ENCODE data around the gene HNRNPAB. TPM values are rescaled to one million over a fixed set of nuclear protein-coding genes. Genes with fewer than 3 reads are reported as not detected.
"Not testable (repeated sequence)": the region's sequence is repeated elsewhere in the genome, so short reads cannot be mapped to it uniquely, and the experiment has no call there.

Gene HNRNPAB
- total RNA-seq, 2 experiments from 2014 or later = 258 to 336 TPM

DNA sequence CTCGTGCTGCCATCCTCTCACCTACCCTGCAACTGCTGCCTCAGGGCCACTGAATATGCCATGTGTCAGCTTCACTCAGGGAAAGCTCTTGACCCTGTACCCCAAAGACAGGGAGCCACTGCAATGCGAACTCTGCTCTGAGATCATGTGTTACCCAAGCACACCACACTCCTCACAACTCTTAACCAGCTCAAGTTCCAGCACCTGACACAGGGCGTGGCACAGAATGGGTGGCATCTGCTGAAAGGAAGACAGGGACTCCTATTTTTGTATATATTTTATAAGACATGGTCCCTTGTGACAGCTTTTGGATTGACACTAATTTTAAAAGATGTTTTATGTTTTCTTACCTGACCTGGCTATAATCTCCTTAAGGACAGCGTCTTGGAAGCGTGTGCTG is 17.5 kb downstream of the HNRNPAB start:
- no peak for ATAC-seq

DNA sequence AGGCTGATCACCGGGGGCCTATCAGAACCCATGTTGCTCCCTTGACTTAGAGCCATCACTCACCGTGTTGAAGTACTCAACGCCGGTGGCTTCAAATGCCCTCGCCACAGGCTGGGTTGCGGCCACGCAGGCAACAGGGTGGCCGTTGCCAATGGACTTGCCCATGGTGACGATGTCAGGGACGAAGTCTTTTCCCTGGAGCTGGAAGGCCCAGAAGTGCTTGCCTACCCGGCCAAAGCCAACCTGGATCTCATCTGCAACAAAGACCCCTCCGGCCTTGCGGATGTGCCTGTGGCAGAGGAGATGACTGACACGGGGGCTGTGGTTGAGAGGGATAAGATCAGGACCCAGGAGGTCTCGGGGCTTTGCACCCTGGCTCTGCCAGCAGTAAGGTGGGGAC is 18.0 kb downstream of the HNRNPAB start:
- no peak for ATAC-seq
- no peak for DNase-seq
- Mint-ChIP-seq H3K36me3 (ENCODE audit: low read depth) (peaks cover 52% of the 10 kb centered on the region), H3K4me3 (no peak overlapping the region), H3K27ac (no peak overlapping the region), H3K4me1 (peaks cover 17% of the 10 kb centered on the region), H3K27me3 (no peaks in the 10 kb centered on the region), H3K9me3 (ENCODE audit: low read depth) (no peaks in the 10 kb centered on the region)
- intact Hi-C loops (cut with DNase I, micrococcal nuclease) = no loop called here
- POLR2A ChIA-PET = interaction anchor here (1.0 kb wide), 1 partner anchor 13 kb away, joined by 4 read pairs; no protein-coding TSS in a partner anchor
- CTCF ChIA-PET = no interaction called here

More for the DNA sequence above, 17.5 kb downstream of the HNRNPAB start:
- CTCF ChIA-PET = no interaction called here
- intact Hi-C loops (cut with DNase I, micrococcal nuclease) = no loop called here
- DNase-seq = no peak
- Mint-ChIP-seq H3K27me3 (no peaks in the 10 kb centered on the region), H3K27ac (peak overlapping the region; percentile 71), H3K9me3 (ENCODE audit: low read depth) (no peaks in the 10 kb centered on the region), H3K4me3 (no peak overlapping the region), H3K4me1 (peaks cover 16% of the 10 kb centered on the region), H3K36me3 (ENCODE audit: low read depth) (peaks cover 48% of the 10 kb centered on the region)
- POLR2A ChIA-PET = interaction anchor here (1.0 kb wide), 1 partner anchor 13 kb away, joined by 4 read pairs; no protein-coding TSS in a partner anchor

DNA sequence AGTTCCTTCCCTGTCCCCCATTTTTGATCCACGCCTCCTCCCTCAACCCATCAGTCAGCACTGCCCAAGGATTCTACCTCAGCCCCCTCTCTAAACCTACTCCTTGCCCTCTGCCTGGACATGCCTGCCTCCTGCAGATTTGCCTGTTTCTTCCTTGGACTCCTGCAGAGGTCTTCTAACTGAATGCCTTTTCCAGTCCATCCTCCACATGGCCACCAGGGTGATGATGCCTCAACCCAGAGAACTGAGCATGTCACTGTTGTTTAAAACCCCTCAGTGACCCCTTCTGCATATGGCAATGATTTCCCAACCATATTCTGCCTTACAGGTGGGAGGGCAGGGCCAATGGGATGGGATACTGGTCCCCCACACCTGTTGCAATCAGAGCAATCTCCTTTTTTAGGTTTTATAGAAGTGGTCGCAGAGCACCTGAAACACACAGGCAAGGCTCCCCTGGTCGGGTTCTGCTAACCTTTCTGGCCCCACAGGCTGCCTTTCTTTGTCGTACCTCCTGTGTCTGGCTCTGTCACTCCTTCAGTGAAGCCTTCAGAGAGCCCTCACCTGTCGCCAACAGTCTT is 19.0 kb downstream of the HNRNPAB start:
- H3K27me3 Mint-ChIP-seq = no peaks in the 10 kb centered on the region
- ChIA-PET POLR2A (no interaction called here), CTCF (no interaction called here)
- no peak for ATAC-seq
- no peak overlapping the region for H3K4me3 Mint-ChIP-seq
- intact Hi-C loops (cut with DNase I, micrococcal nuclease) = no loop called here
- peaks cover 59% of the 10 kb centered on the region for H3K36me3 Mint-ChIP-seq (ENCODE audit: low read depth)
- no peak for DNase-seq
- H3K27ac Mint-ChIP-seq = no peak overlapping the region
- H3K9me3 Mint-ChIP-seq (ENCODE audit: low read depth) = no peaks in the 10 kb centered on the region
- H3K4me1 Mint-ChIP-seq = peaks cover 26% of the 10 kb centered on the region

DNA sequence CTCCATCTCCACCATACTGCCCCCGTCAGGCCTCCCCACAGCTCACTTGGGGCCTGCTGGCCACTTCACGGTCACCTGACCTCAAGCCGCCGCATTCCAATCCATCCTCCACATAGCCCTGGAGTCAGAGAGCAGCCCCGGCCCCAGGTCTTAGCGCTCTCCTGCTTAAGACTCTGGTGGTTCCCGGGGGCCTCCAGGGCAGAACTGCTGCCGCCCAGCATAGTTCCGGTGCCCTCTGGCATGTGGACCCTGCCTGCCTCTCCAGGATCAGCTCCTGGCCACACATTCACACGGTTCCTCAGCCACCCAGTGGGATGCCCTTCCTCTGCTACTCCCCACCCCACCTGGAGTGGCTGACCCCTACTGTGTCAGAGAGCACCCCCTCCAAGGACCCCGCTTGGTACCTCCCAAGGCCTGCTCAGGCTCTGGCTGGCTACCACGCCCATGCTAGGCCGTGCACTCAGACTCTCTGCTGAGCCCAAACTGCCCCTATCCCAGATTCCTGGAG is 19.5 kb downstream of the HNRNPAB start:
- Mint-ChIP-seq H3K4me3 (no peak overlapping the region), H3K36me3 (ENCODE audit: low read depth) (peaks cover 59% of the 10 kb centered on the region), H3K27ac (peak overlapping the region; percentile 35), H3K9me3 (ENCODE audit: low read depth) (no peaks in the 10 kb centered on the region), H3K4me1 (peaks cover 31% of the 10 kb centered on the region), H3K27me3 (no peaks in the 10 kb centered on the region)
- intact Hi-C loops (cut with DNase I, micrococcal nuclease) = no loop called here
- CTCF ChIA-PET = interaction anchor here (1.1 kb wide), 1 partner anchor 15 kb away, joined by 3 read pairs; no protein-coding TSS in a partner anchor
- POLR2A ChIA-PET = no interaction called here
- no peak for ATAC-seq
- DNase-seq = no peak

DNA sequence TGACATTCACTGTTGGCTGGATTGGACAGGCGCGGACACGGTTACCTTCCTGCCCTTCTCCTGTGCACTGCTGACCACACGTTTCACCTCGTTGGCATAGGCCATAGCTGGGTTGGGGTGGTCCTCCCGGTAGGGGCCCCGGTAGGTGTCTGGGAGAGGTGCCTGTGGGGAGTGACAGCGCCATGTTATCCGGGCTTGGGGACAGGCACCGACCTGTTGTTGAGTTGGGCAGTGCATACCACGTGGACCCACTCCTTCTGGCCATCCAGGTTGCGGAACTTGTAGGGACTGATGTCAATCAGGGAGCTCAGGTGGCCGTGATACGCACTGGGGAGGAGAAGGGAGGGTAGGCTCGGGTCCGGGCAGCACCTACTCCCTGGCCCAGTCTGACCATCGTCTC is 20.1 kb downstream of the HNRNPAB start:
- Mint-ChIP-seq H3K4me3 (no peak overlapping the region), H3K27ac (no peak overlapping the region), H3K4me1 (peaks cover 36% of the 10 kb centered on the region), H3K27me3 (no peaks in the 10 kb centered on the region), H3K9me3 (ENCODE audit: low read depth) (no peaks in the 10 kb centered on the region), H3K36me3 (ENCODE audit: low read depth) (peaks cover 59% of the 10 kb centered on the region)
- no peak for DNase-seq
- intact Hi-C loops (cut with DNase I, micrococcal nuclease) = no loop called here
- ChIA-PET CTCF (interaction anchor here (1.1 kb wide), 1 partner anchor 14 kb away, joined by 3 read pairs; no protein-coding TSS in a partner anchor), POLR2A (no interaction called here)
- ATAC-seq = no peak

DNA sequence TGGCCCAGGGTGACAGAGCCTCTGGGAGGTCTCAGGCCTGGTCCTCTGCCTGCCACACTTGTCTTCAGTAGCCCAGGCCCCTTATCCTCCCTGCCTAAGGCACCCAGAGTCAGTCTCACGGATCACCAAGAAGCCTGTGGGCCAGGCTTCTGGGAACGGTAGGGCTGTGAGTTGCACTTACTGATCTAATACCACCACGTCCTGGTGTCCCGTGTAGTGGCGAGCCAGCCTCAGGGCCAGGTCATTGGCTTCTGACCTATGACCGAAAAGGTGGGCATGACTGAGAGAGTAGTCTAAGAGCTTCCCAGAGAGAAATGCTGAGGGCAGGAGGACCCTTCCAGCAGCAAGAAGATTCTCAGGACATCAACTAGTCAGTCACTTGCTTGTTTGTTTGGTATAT is 20.8 kb downstream of the HNRNPAB start:
- H3K4me1 Mint-ChIP-seq = peaks cover 44% of the 10 kb centered on the region

DNA sequence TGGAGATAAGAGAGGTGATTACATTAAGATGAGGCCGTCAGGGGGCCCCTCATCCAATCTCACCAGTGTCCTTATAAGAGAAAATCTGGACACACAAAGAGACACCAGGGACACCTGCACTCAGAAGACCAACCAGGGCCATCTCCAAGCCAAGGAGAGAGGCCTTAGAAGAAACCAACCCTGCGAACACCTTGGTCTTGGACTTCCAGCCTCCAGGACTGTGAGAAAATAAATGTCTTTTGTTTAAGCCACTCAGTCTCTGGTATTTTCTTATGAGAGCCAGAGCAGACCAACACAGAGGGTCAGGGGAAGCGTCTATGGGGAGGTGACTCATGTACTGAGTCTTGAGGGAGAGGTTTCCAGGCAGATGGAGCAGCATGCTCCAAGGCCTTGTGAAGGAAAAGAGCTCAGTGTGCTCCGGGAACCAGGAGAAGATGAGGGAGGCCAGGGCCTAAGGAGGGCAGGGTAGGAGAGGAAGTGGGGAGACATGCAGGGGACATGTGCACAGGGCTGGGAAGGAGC is 22.9 kb downstream of the HNRNPAB start:
- no peaks in the 10 kb centered on the region for H3K27me3 Mint-ChIP-seq
- CTCF ChIA-PET = interaction anchor here (0.6 kb wide), 1 partner anchor 677 kb away, joined by 3 read pairs; no protein-coding TSS in a partner anchor
- no peak overlapping the region for H3K4me3 Mint-ChIP-seq
- POLR2A ChIA-PET = no interaction called here
- H3K36me3 Mint-ChIP-seq (ENCODE audit: low read depth) = peaks cover 65% of the 10 kb centered on the region
- peaks cover 46% of the 10 kb centered on the region for H3K4me1 Mint-ChIP-seq
- peak overlapping the region; percentile 52 for H3K27ac Mint-ChIP-seq
- DNase-seq (no peak), ATAC-seq (no peak)
- no peaks in the 10 kb centered on the region for H3K9me3 Mint-ChIP-seq (ENCODE audit: low read depth)
- intact Hi-C loops (cut with DNase I, micrococcal nuclease) = no loop called here

More for the DNA sequence above, 20.8 kb downstream of the HNRNPAB start:
- H3K27ac Mint-ChIP-seq = no peak overlapping the region
- peaks cover 60% of the 10 kb centered on the region for H3K36me3 Mint-ChIP-seq (ENCODE audit: low read depth)
- no peaks in the 10 kb centered on the region for H3K27me3 Mint-ChIP-seq
- H3K4me3 Mint-ChIP-seq = no peak overlapping the region
- no peak for DNase-seq
- ATAC-seq = no peak
- intact Hi-C loops (cut with DNase I, micrococcal nuclease) = no loop called here
- POLR2A ChIA-PET = no interaction called here
- no peaks in the 10 kb centered on the region for H3K9me3 Mint-ChIP-seq (ENCODE audit: low read depth)
- CTCF ChIA-PET = interaction anchor here (0.9 kb wide), 1 partner anchor 23 kb away, joined by 3 read pairs; no protein-coding TSS in a partner anchor

DNA sequence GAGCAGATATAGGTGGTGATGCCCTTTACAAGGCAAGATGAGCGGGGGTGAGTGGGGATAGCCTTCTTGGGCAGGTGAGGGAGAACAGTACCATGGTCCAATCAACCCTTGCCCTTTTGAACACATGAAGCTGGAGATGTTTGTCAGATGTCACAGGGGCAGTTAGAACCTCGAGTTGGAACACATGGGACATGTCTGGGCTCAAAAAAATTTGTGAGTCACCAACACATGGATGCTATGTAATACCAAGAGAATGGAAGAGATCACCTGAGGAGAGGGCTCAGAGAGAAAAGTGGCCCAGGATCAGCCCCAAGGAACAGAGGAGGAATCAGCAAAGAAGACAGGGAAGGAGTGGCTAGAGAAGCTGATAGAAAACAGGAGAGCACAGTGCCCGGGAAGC is 23.6 kb downstream of the HNRNPAB start:
- Mint-ChIP-seq H3K36me3 (ENCODE audit: low read depth) (peaks cover 61% of the 10 kb centered on the region), H3K27ac (peak overlapping the region; percentile 52), H3K4me1 (peaks cover 47% of the 10 kb centered on the region), H3K9me3 (ENCODE audit: low read depth) (no peaks in the 10 kb centered on the region), H3K27me3 (no peaks in the 10 kb centered on the region), H3K4me3 (no peak overlapping the region)
- CTCF ChIA-PET = no interaction called here
- POLR2A ChIA-PET = no interaction called here
- intact Hi-C loops (cut with DNase I, micrococcal nuclease) = no loop called here
- DNase-seq (no peak), ATAC-seq (no peak)

DNA sequence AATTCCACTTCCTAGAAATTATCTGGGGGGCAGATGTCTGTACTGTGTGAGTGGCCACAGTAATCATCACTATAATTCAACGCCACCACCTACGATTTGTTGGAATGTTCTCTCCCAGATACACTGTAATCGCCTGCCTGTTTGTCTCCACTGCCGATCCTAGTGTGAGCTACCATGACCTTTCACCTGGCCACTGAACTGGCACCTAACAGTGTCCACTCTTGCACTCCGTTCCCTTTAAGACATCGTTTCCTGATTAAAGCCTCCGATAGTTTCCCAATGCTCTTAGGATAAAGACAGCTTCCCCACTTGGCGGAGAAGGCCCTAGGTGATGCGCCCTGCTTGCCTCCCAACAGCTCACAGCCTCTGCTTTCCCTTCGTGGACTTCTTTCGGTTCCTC is 24.3 kb downstream of the HNRNPAB start:
- Mint-ChIP-seq H3K4me1 (peaks cover 49% of the 10 kb centered on the region), H3K9me3 (ENCODE audit: low read depth) (no peaks in the 10 kb centered on the region), H3K4me3 (no peak overlapping the region), H3K27ac (no peak overlapping the region), H3K36me3 (ENCODE audit: low read depth) (peaks cover 57% of the 10 kb centered on the region), H3K27me3 (no peaks in the 10 kb centered on the region)
- DNase-seq (no peak), ATAC-seq (no peak)
- intact Hi-C loops (cut with DNase I, micrococcal nuclease) = no loop called here
- POLR2A ChIA-PET = no interaction called here
- CTCF ChIA-PET = interaction anchor here (1.1 kb wide), 1 partner anchor 9 kb away, joined by 5 read pairs; no protein-coding TSS in a partner anchor

DNA sequence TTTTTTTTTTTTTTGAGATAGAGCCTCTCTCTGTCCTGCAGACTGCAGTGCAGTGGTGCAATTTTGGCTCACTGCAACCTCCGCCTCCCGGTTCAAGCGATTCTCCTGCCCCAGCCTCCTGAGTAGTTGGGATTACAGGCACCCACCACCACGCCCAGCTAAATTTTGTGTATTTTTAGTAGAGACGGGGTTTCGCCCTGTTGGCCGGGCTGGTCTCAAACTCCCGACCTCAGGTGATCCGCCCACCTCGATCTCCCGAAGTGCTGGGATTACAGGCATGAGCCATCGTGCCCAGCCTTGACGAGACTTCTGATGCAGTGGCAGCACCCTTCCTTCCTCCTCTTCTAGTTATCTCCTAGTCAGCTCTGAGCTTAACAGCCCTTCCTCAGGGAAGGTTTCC is 24.8 kb downstream of the HNRNPAB start:
- intact Hi-C loops (cut with DNase I, micrococcal nuclease); H3K4me3 Mint-ChIP-seq; H3K9me3 Mint-ChIP-seq (ENCODE audit: low read depth); ATAC-seq; POLR2A ChIA-PET; H3K27me3 Mint-ChIP-seq; DNase-seq: not testable (repeated sequence)
- CTCF ChIA-PET = interaction anchor here (1.1 kb wide), 1 partner anchor 9 kb away, joined by 5 read pairs; no protein-coding TSS in a partner anchor
- Mint-ChIP-seq H3K36me3 (ENCODE audit: low read depth) (peaks cover 56% of the 10 kb centered on the region), H3K27ac (peak overlapping the region; percentile 22), H3K4me1 (peaks cover 49% of the 10 kb centered on the region)

DNA sequence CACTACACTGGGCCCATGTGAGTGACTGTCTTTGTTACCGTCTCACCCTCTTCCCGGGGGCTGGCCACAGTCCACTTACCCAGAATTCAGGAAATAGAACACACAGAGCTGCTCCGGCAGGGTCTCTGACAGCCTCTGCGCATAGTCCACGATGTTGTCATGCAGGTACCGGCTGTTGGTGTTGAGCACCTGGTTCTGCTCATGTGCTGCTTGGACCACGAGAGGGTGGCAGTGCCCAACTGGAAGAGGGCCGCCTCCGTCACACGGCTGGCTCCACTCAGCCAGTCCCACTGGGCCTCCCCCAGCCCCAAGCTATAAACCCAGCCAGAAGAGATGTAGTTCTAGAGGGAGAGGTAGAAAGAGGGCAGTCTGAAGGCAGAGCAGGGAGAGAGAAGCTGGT is 25.5 kb downstream of the HNRNPAB start:
- DNase-seq (no peak), ATAC-seq (no peak)
- ChIA-PET CTCF (interaction anchor here (0.6 kb wide), 1 partner anchor 352 kb away, joined by 3 read pairs; no protein-coding TSS in a partner anchor), POLR2A (no interaction called here)
- no peaks in the 10 kb centered on the region for H3K9me3 Mint-ChIP-seq (ENCODE audit: low read depth)
- peaks cover 51% of the 10 kb centered on the region for H3K4me1 Mint-ChIP-seq
- H3K27me3 Mint-ChIP-seq = no peaks in the 10 kb centered on the region
- peak overlapping the region; percentile 65 for H3K27ac Mint-ChIP-seq
- peak overlapping the region; percentile 80 for H3K4me3 Mint-ChIP-seq
- peaks cover 53% of the 10 kb centered on the region for H3K36me3 Mint-ChIP-seq (ENCODE audit: low read depth)
- intact Hi-C loops (cut with DNase I, micrococcal nuclease) = loop anchor here in 1 of 2 experiments (10.0 kb wide), 1 partner anchor 915 kb away; no protein-coding TSS in a partner anchor

Measured in activated CD4-positive, alpha-beta T cell treated with anti-CD3 and anti-CD28 coated beads for 36 hours (primary cell).